ENCODE data around the gene ZNF592.

- TF ChIP-seq, protein P1, sequence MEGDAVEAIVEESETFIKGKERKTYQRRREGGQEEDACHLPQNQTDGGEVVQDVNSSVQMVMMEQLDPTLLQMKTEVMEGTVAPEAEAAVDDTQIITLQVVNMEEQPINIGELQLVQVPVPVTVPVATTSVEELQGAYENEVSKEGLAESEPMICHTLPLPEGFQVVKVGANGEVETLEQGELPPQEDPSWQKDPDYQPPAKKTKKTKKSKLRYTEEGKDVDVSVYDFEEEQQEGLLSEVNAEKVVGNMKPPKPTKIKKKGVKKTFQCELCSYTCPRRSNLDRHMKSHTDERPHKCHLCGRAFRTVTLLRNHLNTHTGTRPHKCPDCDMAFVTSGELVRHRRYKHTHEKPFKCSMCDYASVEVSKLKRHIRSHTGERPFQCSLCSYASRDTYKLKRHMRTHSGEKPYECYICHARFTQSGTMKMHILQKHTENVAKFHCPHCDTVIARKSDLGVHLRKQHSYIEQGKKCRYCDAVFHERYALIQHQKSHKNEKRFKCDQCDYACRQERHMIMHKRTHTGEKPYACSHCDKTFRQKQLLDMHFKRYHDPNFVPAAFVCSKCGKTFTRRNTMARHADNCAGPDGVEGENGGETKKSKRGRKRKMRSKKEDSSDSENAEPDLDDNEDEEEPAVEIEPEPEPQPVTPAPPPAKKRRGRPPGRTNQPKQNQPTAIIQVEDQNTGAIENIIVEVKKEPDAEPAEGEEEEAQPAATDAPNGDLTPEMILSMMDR (IDR thresholded peaks at IDR 0.05; ENCODE audit: poor library complexity), result no peak
- TF ChIP-seq EZH2 (IDR thresholded peaks at IDR 0.05; ENCODE audit: borderline replicate concordance) (no peak), EZH2phosphoT487 (IDR thresholded peaks at IDR 0.05; ENCODE audit: low read depth, severe bottlenecking, unreplicated experiment) (no peak)
Measured at GRCh38 chr15:84829428-84829827, 81.0 kb downstream of the ZNF592 start.

All from hepatocyte (in vitro differentiated cells).